Rectal smooth muscle tissue (tissue), 1 donor: ENCODE data around the gene TMEM212.

Source experiments
- H3K27ac ChIP-seq: one replicate; pipeline ENCODE4 v1.7.0; 2013; ENCODE audit warnings: low read depth, low read length, inconsistent platforms
- H3K27me3 ChIP-seq: one replicate; pipeline ENCODE4 v1.7.0; 2013; ENCODE audit warnings: low read length; ENCODE audit not compliant: control insufficient read depth, insufficient read depth
- H3K36me3 ChIP-seq: one replicate; pipeline ENCODE4 v1.7.0; 2013; ENCODE audit warnings: low read length; ENCODE audit not compliant: control insufficient read depth, insufficient read depth
- H3K4me1 ChIP-seq: one replicate; pipeline ENCODE4 v1.7.0; 2013; ENCODE audit warnings: low read length; ENCODE audit not compliant: control insufficient read depth, insufficient read depth
- H3K4me3 ChIP-seq: one replicate; pipeline ENCODE4 v1.7.0; 2013; ENCODE audit warnings: low read length
- H3K9ac ChIP-seq: one replicate; pipeline ENCODE4 v1.7.0; 2013; ENCODE audit warnings: low read length

TMEM212 gene

GRCh38 chr3:171815973-171816595 is 27.1 kb upstream of the TMEM212 start:
- H3K4me3 ChIP-seq, result no peak overlapping the region
- H3K9ac ChIP-seq, result no peak overlapping the region
- H3K27me3 ChIP-seq, result no peaks in the 10 kb centered on the region
- no peaks in the 10 kb centered on the region for H3K36me3 ChIP-seq
- no peaks in the 10 kb centered on the region for H3K4me1 ChIP-seq
- no peak overlapping the region for H3K27ac ChIP-seq

GRCh38 chr3:171817074-171817800 is 25.9 kb upstream of the TMEM212 start:
- Histone ChIP-seq H3K27ac (no peak overlapping the region), H3K4me1 (no peaks in the 10 kb centered on the region), H3K36me3 (no peaks in the 10 kb centered on the region), H3K4me3 (no peak overlapping the region), H3K9ac (no peak overlapping the region), H3K27me3 (no peaks in the 10 kb centered on the region)

DNA sequence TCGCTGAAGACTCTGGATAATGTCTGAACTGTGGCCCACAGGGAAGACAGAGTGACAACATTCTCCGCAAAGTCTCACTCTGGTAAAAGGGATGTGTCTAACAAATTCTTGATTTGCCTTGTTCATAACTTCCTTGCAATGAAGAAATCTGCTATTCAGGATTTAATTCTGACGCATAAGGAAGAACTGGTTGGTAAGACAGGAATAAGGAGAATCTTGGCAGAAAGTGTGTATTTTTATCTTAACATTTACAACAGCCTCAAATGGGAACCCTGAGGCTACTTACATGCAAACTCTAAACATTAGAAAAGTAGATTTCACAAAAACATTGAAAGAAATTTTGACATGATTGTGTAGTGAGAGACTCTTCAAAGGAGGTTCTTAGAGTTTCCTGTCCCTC is 22.1 kb upstream of the TMEM212 start:
- Histone ChIP-seq H3K27ac (no peak overlapping the region), H3K4me1 (no peaks in the 10 kb centered on the region), H3K36me3 (no peaks in the 10 kb centered on the region), H3K4me3 (no peak overlapping the region), H3K9ac (no peak overlapping the region), H3K27me3 (no peaks in the 10 kb centered on the region)

- H3K4me3 ChIP-seq, result no peak overlapping the region
- no peak overlapping the region for H3K27ac ChIP-seq
- no peaks in the 10 kb centered on the region for H3K36me3 ChIP-seq
- no peak overlapping the region for H3K9ac ChIP-seq
- no peaks in the 10 kb centered on the region for H3K27me3 ChIP-seq
- H3K4me1 ChIP-seq, result no peaks in the 10 kb centered on the region
Measured at GRCh38 chr3:171821778-171822358, 21.3 kb upstream of the TMEM212 start.

DNA sequence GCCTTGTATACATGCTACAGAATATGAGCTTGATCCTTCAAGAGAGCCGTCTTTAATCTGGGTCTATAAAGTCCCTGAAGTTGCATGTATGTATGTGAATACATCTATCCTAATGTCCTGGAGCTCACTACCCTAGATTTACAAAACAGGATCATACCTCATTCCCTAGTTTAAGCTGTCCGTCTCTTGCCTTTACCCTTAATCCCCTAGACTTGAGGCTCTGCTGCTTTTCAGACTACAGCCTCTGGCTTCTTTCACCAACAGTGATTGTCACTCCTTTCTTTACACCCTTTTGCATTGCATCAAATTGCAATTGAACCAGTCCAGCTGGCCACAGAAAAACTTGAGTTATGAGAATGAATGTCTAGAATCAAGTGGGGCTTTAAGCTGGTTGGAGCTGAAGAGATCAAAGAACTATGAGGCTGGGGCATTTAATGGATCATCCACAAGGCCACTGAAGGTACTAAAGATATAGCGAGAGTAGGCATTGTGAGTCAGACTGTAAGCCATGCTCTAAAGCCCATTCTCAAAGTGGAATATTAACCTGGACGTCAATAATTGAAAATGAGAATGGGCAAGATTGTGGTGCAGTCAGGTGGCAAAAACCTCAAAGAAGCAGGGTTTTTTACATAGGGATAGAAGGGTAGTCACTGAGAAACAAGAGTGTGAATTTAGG is 20.6 kb upstream of the TMEM212 start:
- Histone ChIP-seq H3K9ac (no peak overlapping the region), H3K36me3 (no peaks in the 10 kb centered on the region), H3K4me3 (no peak overlapping the region), H3K4me1 (no peaks in the 10 kb centered on the region), H3K27ac (no peak overlapping the region), H3K27me3 (no peaks in the 10 kb centered on the region)

DNA sequence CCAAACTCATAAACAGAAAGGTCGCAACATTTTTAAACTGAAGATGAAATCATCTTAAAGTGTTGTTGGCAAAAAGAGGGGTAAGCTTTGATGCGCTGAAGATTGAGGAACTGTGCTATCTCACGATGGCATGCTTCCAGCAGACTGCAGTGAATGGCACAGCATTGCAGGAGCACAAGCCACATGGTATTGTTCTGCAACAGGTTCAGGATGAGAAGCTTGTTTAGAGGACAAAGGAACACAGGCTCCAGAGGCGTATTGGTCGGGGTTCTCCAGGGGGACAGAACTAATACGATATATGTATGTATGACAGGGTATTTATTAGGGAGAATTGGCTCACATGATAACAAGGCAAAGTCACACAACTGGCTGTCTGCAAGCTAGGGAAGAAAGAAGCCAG is 19.0 kb upstream of the TMEM212 start:
- Histone ChIP-seq H3K36me3 (no peaks in the 10 kb centered on the region), H3K4me3 (no peak overlapping the region), H3K9ac (no peak overlapping the region), H3K27ac (no peak overlapping the region), H3K4me1 (no peaks in the 10 kb centered on the region), H3K27me3 (no peaks in the 10 kb centered on the region)

- Histone ChIP-seq H3K27ac (no peak overlapping the region), H3K36me3 (no peaks in the 10 kb centered on the region), H3K9ac (no peak overlapping the region), H3K4me1 (no peaks in the 10 kb centered on the region), H3K27me3 (no peaks in the 10 kb centered on the region), H3K4me3 (no peak overlapping the region)
Measured at GRCh38 chr3:171824824-171825221, 18.3 kb upstream of the TMEM212 start.

- no peak overlapping the region for H3K27ac ChIP-seq
- no peak overlapping the region for H3K4me3 ChIP-seq
- no peaks in the 10 kb centered on the region for H3K27me3 ChIP-seq
- no peak overlapping the region for H3K9ac ChIP-seq
- no peaks in the 10 kb centered on the region for H3K4me1 ChIP-seq
- H3K36me3 ChIP-seq, result no peaks in the 10 kb centered on the region
Measured at GRCh38 chr3:171825222-171825828, 17.8 kb upstream of the TMEM212 start.

- no peak overlapping the region for H3K27ac ChIP-seq
- H3K4me3 ChIP-seq, result no peak overlapping the region
- H3K9ac ChIP-seq, result no peak overlapping the region
- H3K36me3 ChIP-seq, result no peaks in the 10 kb centered on the region
- H3K27me3 ChIP-seq, result no peaks in the 10 kb centered on the region
- H3K4me1 ChIP-seq, result no peaks in the 10 kb centered on the region
Measured at GRCh38 chr3:171827385-171827784, 15.8 kb upstream of the TMEM212 start.

- H3K4me1 ChIP-seq, result no peaks in the 10 kb centered on the region
- H3K9ac ChIP-seq, result no peak overlapping the region
- H3K4me3 ChIP-seq, result no peak overlapping the region
- H3K27ac ChIP-seq, result no peak overlapping the region
- H3K27me3 ChIP-seq, result no peaks in the 10 kb centered on the region
- no peaks in the 10 kb centered on the region for H3K36me3 ChIP-seq
Measured at GRCh38 chr3:171827836-171828458, 15.2 kb upstream of the TMEM212 start.

DNA sequence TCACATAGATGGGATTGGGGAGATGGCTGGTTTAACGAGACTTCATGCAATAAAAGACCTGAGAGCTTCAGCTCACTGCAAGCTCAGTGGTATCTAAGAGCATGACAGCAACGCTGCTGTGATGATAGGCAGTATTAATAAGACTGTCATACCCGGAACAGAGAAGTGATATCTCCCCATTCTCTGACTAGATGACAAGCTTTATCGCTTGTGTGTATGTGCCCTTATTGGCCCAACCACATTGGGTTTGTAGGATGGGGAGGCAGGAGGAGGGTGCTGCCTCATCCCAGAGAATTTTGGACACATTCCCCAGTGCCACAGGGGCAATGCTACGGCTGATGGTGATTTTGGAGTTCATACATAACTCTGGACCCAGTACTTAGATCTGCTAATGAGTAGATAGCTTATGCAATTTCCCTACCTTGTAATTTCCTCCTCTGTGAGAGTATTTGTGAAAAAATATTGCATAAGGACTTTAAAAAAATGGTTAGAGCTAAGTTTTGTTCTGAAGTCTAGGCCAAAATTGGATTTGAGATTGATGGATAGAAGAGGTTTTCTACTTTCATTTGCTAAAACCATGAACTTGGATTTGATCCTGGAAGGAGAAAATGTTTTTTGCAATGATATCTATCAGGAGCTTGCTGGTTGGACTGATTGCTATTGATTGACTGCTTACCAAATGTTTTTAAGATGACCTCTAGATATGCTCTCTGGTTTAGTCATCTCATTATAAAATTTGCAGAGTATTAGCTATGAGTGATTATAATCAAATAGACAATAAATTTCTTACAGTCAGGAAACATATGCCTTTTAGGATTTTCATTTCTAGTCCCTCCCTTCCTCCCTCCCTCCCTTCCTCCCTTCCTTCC is 14.0 kb upstream of the TMEM212 start:
- Histone ChIP-seq H3K4me3 (no peak overlapping the region), H3K4me1 (peaks cover 2% of the 10 kb centered on the region), H3K27me3 (no peaks in the 10 kb centered on the region), H3K36me3 (no peaks in the 10 kb centered on the region), H3K9ac (no peak overlapping the region), H3K27ac (no peak overlapping the region)
